Smooth muscle cell of trachea (primary cell): ENCODE data around the gene MRPS31. TPM values are rescaled to one million over a fixed set of nuclear protein-coding genes. Genes with fewer than 3 reads are reported as not detected.

ENCODE experiments used
- total RNA-seq: library from RNA; depleted of rRNA; stranded (reverse); fragments of >200 nt; gene quantifications from 2 replicates; pipeline ENCODE4 v1.2.1, GENCODE V29; 2014

The MRPS31 gene
- 13.1 and 25.2 TPM in 2 replicates for total RNA-seq

GRCh38 chr13:40770934-40771618, at the start of gene MRPS31:
Gene MRPS31 (minus strand): TSS chr13:40771190. CDS start chr13:40771136, 54 bp downstream.

GRCh38 chr13:40789275-40790153, 18.5 kb upstream of the MRPS31 start, which contains the start of gene SLC25A15:
Gene SLC25A15 (plus strand): TSS chr13:40789611. CDS start chr13:40793227, 3,616 bp downstream.

Other genes with a start within 250 kb of the MRPS31 start
- gene FOXO1, start 104.5 kb downstream of the MRPS31 start, total RNA-seq: 0.73 and 0.83 TPM in 2 replicates
- 12.4 and 14.1 TPM in 2 replicates for gene SLC25A15, start 18.4 kb upstream of the MRPS31 start, total RNA-seq
- gene ELF1, start 248.1 kb upstream of the MRPS31 start, total RNA-seq: 41.2 and 43.8 TPM in 2 replicates